Natural killer cell (primary cell): ENCODE measurements around the gene WDR86. TPM values are rescaled to one million over a fixed set of nuclear protein-coding genes. Genes with fewer than 3 reads are reported as not detected.
A peak's percentile ranks its signal among the peaks of the same experiment; 100 is the strongest.

ENCODE experiments used
- ATAC-seq, 3 donors: fragments of 150-1000 bp in 2 of 3; fragments of 200-7000 bp in 1 of 3; cut with Tn5 transposase; 1 replicate in 1 of 3; 2 replicates in 2 of 3; pipeline ENCODE4 v1.10.0; 2021; ENCODE audit warnings: mild to moderate bottlenecking in 2 of 3, moderate library complexity in 2 of 3
- DNase-seq, 2 donors: peaks; one replicate each; pipeline versions ENCODE4 v3.0.0 to v3.0.0-alpha.2; 2013 to 2021; ENCODE audit warnings: mixed read lengths in 1 of 2
- H3K27ac ChIP-seq: one replicate; pipeline ENCODE4 v1.5.1; 2013; ENCODE audit warnings: mild to moderate bottlenecking, low read length
- H3K27me3 ChIP-seq: one replicate; pipeline ENCODE4 v1.6.1; 2013; ENCODE audit warnings: low read length; ENCODE audit not compliant: control insufficient read depth, insufficient read depth
- H3K36me3 ChIP-seq: one replicate; pipeline ENCODE4 v1.6.1; 2013; ENCODE audit warnings: low read length; ENCODE audit not compliant: control insufficient read depth, insufficient read depth
- H3K4me1 ChIP-seq: one replicate; pipeline ENCODE4 v1.6.1; 2013; ENCODE audit warnings: low read length; ENCODE audit not compliant: control insufficient read depth, insufficient read depth
- H3K4me3 ChIP-seq: one replicate; pipeline ENCODE4 v1.5.1; 2013; ENCODE audit warnings: low read length
- H3K9me3 ChIP-seq: one replicate; pipeline ENCODE4 v1.6.1; 2013; ENCODE audit warnings: low read length; ENCODE audit not compliant: control insufficient read depth, insufficient read depth
- H3K27ac Mint-ChIP-seq, 2 donors: one replicate each; pipeline ENCODE4 v1.8.0; 2022; ENCODE audit warnings: mild to moderate bottlenecking in 2 of 2, mixed read lengths in 2 of 2, moderate library complexity in 1 of 2
- H3K27me3 Mint-ChIP-seq, 2 donors: one replicate each; pipeline ENCODE4 v1.8.0; 2022; ENCODE audit warnings: low read depth in 2 of 2, mixed read lengths in 2 of 2
- H3K36me3 Mint-ChIP-seq: one replicate; pipeline ENCODE4 v1.8.0; 2022; ENCODE audit warnings: mixed read lengths
- H3K4me1 Mint-ChIP-seq, 2 donors: one replicate each; pipeline ENCODE4 v1.8.0; 2022; ENCODE audit warnings: mixed read lengths in 2 of 2
- H3K4me3 Mint-ChIP-seq: one replicate; pipeline ENCODE4 v1.8.0; 2022; ENCODE audit warnings: mild to moderate bottlenecking, moderate library complexity, mixed read lengths
- H3K9me3 Mint-ChIP-seq, 2 donors: one replicate each; pipeline ENCODE4 v1.8.0; 2022; ENCODE audit warnings: mixed read lengths in 2 of 2
- CTCF ChIP-seq: fragments of 200-600 bp; IDR thresholded peaks from one replicate; pipeline ENCODE4 v1.8.0; 2022; ENCODE audit warnings: antibody characterized with exemption
- WGBS: methylation state at CpG from one replicate; pipeline ENCODE4 v1.1.7; 2013; ENCODE audit warnings: missing lambda C conversion rate; ENCODE audit not compliant: insufficient coverage; 5-methylcytosine and 5-hydroxymethylcytosine counted together
- intact Hi-C: fragments of 100-400 bp; cut with micrococcal nuclease; formaldehyde crosslinking; loops from one replicate; pipeline ENCODE4 v1.14.2; 2022
- total RNA-seq, 4 donors: library from RNA; stranded (reverse); fragments of 120-200 nt in 1 of 4; gene quantifications; one replicate each; pipeline versions ENCODE4 v1.2.3 to v1.2.4, GENCODE V29; 2013 to 2022

The WDR86 gene
- total RNA-seq, 3 donors from 2014 or later (not counting 1 experiment from before 2014, with no cell fraction given): 1.6 to 4.6 (median 2.1) TPM

GRCh38 chr7:151368136-151368571 is 41.7 kb downstream of the WDR86 start:
- 14% methylated on average over 10 of the region's 11 CpGs for WGBS
- H3K27me3 Mint-ChIP-seq: no peaks in the 10 kb centered on the region
- no peak overlapping the region for H3K4me3 Mint-ChIP-seq
- H3K27me3 ChIP-seq: no peaks in the 10 kb centered on the region
- peak; percentile 93 for TF ChIP-seq CTCF
- no peak overlapping the region for H3K27ac ChIP-seq
- no peaks in the 10 kb centered on the region for H3K9me3 ChIP-seq
- H3K4me1 Mint-ChIP-seq: peaks cover 8 to 17% of the 10 kb centered on the region in 2 donors
- H3K4me3 ChIP-seq: no peak overlapping the region
- H3K4me1 ChIP-seq: peaks cover 5% of the 10 kb centered on the region
- peak; percentile 66 to 90 for DNase-seq
- H3K36me3 Mint-ChIP-seq: peaks cover 6% of the 10 kb centered on the region
- intact Hi-C loops: loop anchor here (1.0 to 2.0 kb wide), 3 partner anchors 43 to 391 kb away; partner anchors contain the start of gene WDR86
- H3K9me3 Mint-ChIP-seq: no peaks in the 10 kb centered on the region
- H3K27ac Mint-ChIP-seq: no peak overlapping the region
- H3K36me3 ChIP-seq: peaks cover 37% of the 10 kb centered on the region
- peak; percentile 95 to 100 (median 98) for ATAC-seq

- 97% methylated on average over 4 of the region's 4 CpGs for WGBS
- Mint-ChIP-seq H3K27me3 (no peaks in the 10 kb centered on the region), H3K4me3 (no peak overlapping the region), H3K27ac (no peak overlapping the region), H3K4me1 (peaks cover 8 to 15% of the 10 kb centered on the region in 2 donors), H3K9me3 (no peaks in the 10 kb centered on the region), H3K36me3 (peaks cover 3% of the 10 kb centered on the region)
- Histone ChIP-seq H3K36me3 (peaks cover 38% of the 10 kb centered on the region), H3K4me3 (no peak overlapping the region), H3K9me3 (no peaks in the 10 kb centered on the region), H3K27ac (no peak overlapping the region), H3K27me3 (no peaks in the 10 kb centered on the region), H3K4me1 (peaks cover 5% of the 10 kb centered on the region)
- ATAC-seq: no peak
- DNase-seq: no peak
- TF ChIP-seq CTCF: no peak
- intact Hi-C loops: no loop called here
These were observed 42.6 kb downstream of the WDR86 start for GRCh38 chr7:151367284-151367683.

GRCh38 chr7:151366880-151367222 is 43.0 kb downstream of the WDR86 start:
- H3K27me3 Mint-ChIP-seq: no peaks in the 10 kb centered on the region
- no peaks in the 10 kb centered on the region for H3K9me3 Mint-ChIP-seq
- H3K27ac ChIP-seq: no peak overlapping the region
- ATAC-seq (no peak), DNase-seq (no peak)
- WGBS: 87% methylated on average over 5 of the region's 5 CpGs
- H3K36me3 ChIP-seq: peaks cover 40% of the 10 kb centered on the region
- H3K4me3 ChIP-seq: no peak overlapping the region
- H3K9me3 ChIP-seq: no peaks in the 10 kb centered on the region
- intact Hi-C loops: no loop called here
- no peak overlapping the region for H3K4me3 Mint-ChIP-seq
- H3K36me3 Mint-ChIP-seq: no peaks in the 10 kb centered on the region
- H3K27me3 ChIP-seq: no peaks in the 10 kb centered on the region
- H3K4me1 ChIP-seq: peaks cover 5% of the 10 kb centered on the region
- H3K4me1 Mint-ChIP-seq: peaks cover 8 to 15% of the 10 kb centered on the region in 2 donors
- H3K27ac Mint-ChIP-seq: no peak overlapping the region
- no peak for TF ChIP-seq CTCF

- Mint-ChIP-seq H3K4me3 (no peak overlapping the region), H3K27me3 (no peaks in the 10 kb centered on the region), H3K36me3 (no peaks in the 10 kb centered on the region), H3K27ac (no peak overlapping the region), H3K4me1 (peaks cover 8 to 15% of the 10 kb centered on the region in 2 donors), H3K9me3 (no peaks in the 10 kb centered on the region)
- no peak for TF ChIP-seq CTCF
- Histone ChIP-seq H3K27me3 (no peaks in the 10 kb centered on the region), H3K4me3 (no peak overlapping the region), H3K36me3 (peaks cover 40% of the 10 kb centered on the region), H3K27ac (no peak overlapping the region), H3K9me3 (no peaks in the 10 kb centered on the region), H3K4me1 (peaks cover 5% of the 10 kb centered on the region)
- DNase-seq (no peak), ATAC-seq (no peak)
- intact Hi-C loops: no loop called here
- 94% methylated on average over 9 of the region's 9 CpGs for WGBS
These were observed 43.5 kb downstream of the WDR86 start for GRCh38 chr7:151366166-151366879.
